T follicular helper cell (primary cell): Measurements from ENCODE around the gene POPDC3.

Experiments
- DNase-seq: peaks from one replicate; pipeline ENCODE4 v3.0.0-alpha.2; 2020; ENCODE audit warnings: low read depth

POPDC3 gene

DNA sequence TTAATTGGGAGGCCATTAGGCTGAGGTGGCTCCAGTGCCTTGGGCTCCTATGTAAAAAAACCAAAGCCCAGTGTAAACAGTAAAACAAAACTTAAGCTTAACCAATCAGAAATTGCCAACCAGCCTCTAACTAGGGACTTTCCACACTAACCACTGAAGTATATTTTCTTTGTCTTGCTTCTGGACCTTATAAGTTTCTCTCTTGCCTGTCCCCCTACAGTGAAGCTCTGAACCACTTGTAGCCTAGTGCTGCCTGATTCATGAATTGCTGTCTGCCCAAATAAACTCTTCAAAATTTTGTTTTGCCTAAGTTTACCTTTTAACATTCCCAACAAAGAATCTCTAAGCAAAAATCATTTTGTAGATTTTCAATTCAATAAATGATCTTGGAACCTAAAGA, 28.2 kb downstream of the POPDC3 start:
- DNase-seq = no peak

DNA sequence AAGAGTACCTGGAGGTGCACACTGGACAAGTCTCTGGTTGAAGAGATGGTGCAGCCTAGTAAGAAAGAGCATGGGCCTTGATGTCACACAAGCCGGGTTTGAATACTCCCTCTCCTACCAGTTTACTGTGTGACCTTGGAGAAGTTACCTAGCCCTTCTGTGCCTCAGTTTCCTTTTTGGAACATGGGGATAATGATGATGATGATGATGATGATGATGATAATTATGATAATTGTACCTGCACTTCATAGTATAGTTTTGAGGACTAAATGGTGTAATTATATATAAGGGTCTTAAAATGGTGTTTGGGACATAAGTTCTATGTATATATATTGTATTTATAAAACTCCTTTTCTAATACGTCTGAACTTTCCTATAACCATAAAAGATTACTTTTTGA, 41.7 kb downstream of the POPDC3 start:
- DNase-seq = no peak

DNA sequence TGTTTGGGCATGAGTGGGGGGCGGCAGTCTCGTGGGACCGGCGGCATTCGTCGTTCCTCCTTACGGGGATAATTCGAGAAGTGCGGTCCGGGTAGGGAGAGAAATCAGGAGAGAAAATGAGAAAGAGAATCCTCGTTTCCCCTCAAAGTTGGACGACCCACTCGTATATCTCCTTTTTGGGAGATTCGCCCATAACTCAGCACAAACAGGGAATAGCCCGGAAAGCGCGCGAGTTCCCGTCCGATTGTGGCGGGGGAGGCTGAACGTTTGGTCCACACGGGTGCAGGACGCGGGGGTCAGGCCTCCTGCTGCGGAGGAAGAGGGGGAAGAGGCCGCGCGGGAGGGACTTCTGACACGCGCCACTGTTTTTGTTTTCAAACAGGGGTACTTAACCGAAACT, 42.4 kb downstream of the POPDC3 start:
- no peak for DNase-seq

DNA sequence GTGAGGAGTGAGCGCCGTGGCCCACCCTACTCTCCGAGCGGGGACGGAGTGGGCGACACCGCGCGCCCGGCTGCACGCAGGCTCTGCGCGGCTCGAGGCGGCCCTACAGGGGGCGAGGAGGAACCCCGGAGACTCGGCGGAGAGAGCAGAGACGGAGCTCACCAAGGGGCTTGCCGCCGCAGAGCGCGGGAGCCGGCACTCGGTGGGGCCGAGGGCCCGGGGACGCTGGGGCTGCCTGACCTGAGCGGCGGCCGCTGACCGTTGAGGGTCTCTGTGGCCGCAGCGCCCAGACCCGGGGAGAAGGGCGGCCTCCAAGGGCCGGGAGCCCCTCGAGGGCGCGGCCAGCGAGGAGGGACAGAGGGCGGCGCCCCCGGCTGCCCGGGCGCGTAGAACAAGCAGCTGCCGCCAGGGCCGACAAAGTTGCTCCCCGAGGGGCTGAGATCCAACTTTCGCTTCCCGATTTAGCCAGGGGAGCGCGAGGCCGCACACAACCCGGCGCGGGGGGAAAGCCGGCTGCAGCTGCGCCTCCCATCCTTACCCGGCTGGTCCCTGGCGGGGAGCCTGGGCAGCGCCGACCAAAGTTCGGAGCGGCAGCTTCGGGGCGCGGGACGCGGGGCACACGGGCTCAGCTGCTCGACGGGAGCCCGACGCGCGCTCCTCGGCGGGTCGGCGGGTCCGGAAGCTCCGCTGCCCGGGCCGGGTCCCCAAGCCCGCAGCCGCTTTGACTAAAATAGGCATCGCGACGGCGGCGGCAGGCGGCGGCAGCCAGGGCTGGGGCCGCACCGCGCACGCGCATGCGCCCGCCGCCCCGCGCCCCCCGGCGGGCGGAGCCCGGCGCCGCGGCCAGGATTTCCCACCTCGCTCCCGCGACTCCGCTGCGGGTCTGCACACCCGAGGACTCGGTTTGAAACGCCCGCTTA, 43.1 kb downstream of the POPDC3 start:
- no peak for DNase-seq

DNA sequence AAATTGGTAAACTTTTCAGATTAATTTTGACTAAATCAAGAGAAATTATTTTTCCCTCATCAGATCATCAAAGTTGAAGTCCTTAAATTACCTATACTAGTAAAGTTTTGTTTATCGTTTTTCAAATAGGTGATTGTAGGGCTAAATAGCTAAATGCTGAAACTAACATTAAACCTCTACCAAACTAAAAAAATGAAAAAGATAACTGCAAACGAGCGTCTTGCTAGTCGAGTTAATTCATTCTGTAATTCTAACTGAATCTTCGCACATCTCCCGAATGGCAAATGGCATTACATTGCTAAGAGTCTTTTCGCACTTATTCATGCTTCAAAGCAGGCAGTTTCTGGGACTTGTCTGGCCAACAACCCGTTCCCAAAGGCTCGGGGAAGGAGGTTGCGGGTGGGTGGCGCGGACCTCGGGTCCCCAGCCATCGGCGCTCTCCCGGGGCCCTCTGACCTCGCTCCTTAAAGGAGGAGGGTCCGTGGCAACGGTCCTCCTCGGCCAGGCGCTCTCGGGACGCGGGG, 43.8 kb downstream of the POPDC3 start:
- DNase-seq = no peak

DNA sequence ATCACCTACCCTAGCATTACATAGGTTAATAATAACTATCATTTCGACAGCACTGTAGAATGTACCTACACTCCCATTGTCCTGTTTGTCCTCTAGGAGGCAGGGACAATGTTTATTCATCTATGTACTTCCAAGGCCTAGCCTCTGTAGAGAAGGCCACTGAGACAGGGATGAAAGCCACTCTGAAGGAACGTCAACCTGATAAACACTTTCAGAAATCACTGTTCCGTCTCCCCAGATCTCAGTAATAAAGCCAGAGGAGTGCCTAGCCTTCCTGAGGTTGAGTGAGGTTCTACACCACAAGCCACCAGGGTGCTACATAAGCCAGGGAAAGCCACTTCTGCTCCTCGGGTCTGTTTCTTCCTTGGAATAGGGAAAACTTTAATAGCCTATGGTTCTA, 44.8 kb downstream of the POPDC3 start:
- no peak for DNase-seq

DNA sequence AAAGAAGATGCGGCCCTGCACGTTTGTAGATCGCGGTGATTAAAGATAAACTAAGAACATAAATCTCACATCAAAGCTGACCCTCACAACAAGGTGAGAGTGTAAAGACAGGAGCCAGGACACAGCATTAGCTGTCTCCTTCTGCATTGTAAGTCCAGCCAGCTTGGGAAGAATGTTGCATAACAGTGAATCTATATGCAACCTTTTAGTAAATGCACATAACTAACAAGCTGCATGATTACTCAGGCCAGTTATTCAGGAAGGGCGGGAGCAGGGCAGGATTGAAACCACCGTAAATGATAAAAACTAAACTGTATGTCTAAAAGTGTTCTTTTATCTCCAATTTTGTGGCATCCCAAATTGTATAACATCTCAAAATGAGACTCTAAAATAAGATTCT, 57.1 kb downstream of the POPDC3 start:
- no peak for DNase-seq

DNA sequence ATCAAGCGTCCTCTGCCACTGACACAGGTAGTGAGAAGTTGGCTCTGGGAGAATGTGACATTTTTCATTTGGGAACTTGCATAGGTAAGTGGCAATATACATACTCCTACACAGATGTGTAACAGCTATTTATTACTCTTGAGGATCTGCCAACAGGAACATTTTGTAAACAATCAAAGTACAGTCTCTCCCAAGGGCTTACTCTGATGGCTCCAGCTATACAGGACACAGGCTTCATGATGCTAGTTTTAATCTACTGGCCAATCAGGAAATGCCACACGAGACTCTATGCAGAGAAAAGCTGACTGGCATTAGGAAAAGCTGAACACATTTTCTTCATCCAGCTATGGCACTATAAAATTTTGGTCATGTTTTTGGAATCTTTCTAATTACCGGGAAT, 57.8 kb downstream of the POPDC3 start:
- no peak for DNase-seq

DNA sequence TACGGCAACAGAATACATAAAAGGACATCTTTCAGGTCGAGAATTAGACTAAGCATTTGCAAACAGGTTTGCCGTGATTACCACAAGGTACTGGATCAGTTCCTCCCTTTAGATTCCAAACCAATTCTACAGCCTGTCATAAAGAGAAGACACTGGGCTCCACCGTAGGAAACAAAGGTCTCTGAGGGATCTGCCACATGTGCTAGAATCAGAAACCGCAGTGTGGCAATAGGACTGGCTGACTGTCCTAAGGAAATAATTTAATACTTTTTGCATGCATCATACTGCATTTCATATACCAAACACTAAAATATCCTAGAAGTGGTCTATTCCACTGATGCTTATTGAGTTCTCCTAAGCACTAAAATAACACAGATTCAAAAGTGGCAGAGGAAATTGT, 59.2 kb downstream of the POPDC3 start:
- DNase-seq = no peak

DNA sequence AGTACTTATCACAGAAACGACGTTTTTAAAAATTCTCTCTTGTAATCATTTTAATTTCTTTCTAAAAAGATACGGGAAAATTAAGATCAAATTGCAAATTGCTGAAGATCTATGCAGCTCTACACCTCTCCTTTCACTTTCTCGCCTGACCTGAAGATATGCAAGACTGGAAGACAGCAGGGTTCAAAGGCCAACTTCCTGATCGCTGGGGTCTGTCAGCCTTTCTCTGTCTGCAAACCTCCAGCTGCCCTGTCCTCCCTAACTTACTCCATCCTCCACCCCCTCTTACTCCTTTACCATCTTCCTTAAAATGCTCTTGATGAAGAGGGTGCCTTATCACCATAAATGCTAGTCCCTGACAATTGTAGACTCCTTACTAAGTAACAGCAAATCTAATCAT, 63.7 kb downstream of the POPDC3 start:
- no peak for DNase-seq

DNA sequence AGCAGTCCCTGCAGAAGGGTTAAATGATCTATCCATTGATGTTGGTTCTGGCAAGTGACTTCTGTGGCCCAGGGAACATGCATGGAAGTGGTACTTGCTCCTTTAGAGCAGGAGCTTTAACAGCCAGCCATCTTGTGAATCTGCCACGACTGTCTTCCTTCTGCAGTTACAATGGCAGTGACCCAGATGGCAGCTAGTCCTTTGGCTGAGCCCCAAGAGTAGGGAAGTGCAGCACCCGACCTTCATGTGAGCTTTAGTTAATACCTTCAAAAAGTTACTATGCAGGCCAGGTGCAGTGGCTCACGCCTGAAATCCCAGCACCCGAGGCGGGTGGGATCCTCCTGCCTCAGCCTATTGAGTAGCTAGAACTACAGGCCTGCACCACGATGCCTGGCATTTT, 66.4 kb downstream of the POPDC3 start:
- DNase-seq = no peak

DNA sequence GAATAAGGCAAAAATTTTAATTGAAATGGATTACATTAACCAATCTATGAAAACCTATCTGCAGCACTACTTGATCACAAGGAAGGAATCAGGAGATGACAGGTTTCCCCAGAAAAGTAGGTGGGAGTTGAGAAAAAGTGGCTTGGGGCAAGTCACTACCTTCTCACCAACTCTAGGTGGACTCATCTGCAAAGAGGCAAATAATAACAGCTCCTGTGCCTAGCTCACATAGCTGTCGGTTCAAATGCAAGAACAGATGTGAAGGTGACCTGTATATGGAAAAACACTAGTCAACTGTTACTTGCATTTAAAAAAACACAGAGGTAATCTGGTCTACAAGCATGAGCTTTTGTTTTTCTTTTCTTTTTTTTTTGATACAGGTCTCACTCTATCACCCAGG, 67.2 kb downstream of the POPDC3 start:
- no peak for DNase-seq

DNA sequence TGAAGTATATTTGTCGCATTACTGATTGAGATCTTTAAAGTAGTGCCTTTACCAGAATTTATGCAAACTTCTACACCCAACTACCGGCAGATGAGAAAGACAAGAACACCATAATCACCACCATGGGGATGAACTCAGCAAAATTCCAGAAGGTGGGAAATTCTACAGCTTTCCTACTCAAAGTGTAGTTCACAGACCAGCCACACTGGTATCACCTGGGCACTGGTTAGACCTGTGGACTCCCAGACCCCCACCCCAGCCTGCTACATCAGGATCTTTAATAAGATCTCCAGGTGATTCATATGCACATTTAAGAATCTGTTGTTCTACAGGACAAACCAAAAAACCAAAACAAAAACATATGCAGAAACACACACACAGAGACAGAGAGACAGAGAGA, 67.9 kb downstream of the POPDC3 start:
- no peak for DNase-seq

DNA sequence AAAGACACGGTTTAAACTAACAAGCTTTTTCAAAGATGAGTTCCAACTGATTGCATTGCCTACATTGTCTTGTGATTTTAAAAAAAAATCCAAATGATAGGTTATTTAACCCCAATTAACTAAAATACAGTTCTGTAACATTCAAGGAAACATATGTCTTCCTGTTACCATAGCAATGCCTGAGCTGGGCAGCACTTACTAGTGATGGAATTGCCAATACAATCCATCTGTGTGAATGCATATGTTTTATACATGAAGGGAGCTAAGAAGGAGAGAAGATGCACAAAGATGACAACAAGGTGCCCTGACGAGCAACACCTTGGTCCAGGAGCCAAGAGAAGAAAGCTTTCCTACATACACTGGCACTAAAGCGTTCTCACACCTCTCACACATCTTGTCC, 68.7 kb downstream of the POPDC3 start:
- DNase-seq = no peak

DNA sequence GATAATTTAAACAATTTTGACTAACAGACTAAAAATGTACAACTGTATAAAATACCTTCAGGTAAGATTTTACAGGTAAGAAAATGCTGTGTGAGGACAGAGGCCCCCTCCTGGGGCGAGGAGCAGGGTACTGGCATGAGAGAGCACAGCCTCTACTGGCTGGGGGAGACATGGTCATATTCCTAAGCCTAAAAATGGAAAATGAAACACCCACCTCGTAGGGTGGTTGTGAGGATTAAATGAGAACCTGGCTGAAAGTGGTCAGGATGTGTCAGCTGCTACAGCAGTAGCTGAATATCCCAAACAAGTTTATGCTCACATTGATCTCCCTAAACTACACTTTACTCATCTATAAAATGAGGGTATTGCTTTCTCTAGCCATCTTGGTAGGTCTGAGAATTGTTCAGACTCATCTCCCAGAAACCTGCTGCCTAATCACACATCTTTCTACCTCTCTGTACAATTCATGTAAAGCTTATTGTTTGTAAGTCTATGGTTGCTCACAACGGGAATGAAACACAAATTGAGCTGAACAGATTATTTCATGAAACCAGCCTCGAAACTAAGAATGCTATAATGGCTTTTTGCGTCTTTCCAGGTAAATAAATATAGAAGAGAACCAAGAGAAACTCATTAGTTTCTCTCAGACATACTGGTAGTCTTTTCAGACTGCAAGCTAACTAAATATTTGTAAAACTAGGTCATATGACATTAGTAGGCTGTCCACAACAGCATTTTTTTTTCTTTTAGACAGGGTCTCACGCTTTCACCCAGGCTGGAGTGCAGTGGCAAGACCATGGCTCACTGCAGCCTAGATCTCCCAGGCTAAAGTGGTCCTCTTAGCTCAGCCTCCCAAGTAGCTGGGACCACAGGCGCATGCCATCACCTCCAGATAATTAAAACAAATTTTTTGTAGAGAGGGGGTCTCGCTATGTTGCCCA, 69.6 kb downstream of the POPDC3 start:
- no peak for DNase-seq

DNA sequence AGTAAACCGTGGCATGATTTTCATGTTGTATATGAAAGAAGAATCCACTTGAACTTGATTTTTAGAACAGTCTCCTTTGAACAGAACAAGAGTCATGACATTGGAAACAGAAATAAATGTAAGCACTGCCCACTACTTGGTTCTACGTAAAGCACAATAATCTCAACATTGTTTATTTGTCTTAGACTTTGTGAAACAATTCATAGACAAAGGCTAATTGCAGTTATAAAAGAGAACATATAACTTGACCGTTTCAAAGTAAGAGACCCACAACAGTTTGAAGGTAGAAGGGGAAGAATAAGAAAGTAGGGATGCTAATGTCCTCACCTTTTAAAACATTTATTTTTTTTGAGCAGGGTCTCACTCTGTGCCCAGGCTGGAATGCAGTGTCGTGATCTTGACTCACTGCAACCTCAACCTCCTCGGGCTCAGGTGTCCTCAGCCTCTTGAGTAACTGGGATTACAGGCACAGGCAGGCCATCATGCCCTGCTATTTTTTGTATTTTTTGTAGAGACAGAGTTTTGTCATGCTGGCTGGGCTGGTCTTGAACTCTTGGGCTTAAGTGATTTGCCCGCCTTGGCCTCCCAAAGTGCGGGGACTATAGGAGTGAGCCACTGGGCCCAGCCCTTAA, 71.1 kb downstream of the POPDC3 start:
- no peak for DNase-seq
